GM19467 (cell line): Measurements from ENCODE around the gene CLEC4F.

Experiments
- ATAC-seq: cut with Tn5 transposase; IDR thresholded peaks from one replicate; pipeline ENCODE4 v1.9.1; 2021; ENCODE audit warnings: mild to moderate bottlenecking, moderate library complexity; ENCODE audit not compliant: unreplicated experiment

CLEC4F gene, protein sequence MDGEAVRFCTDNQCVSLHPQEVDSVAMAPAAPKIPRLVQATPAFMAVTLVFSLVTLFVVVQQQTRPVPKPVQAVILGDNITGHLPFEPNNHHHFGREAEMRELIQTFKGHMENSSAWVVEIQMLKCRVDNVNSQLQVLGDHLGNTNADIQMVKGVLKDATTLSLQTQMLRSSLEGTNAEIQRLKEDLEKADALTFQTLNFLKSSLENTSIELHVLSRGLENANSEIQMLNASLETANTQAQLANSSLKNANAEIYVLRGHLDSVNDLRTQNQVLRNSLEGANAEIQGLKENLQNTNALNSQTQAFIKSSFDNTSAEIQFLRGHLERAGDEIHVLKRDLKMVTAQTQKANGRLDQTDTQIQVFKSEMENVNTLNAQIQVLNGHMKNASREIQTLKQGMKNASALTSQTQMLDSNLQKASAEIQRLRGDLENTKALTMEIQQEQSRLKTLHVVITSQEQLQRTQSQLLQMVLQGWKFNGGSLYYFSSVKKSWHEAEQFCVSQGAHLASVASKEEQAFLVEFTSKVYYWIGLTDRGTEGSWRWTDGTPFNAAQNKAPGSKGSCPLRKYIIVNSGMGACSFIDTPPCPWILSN

DNA sequence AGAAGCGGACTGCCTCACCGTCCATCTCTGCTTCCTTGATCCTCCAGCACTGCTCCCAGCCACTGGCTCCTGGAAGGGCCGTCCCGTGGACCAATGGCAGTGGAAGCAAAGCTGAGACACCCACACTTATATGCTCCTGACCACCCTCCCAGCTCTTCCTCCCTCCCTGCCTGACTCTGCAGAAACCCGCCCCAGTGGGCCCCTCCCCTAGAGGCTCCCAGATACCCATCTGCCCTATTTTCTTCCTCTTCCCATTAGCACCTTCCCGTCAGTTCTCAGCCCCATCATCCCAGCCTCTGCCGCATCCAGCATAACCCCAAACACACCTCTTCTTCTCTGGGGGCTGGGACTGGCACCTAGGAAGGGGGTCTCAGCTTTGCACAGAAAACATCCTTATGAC, at the start of gene CLEC4F:
CLEC4F (minus strand) TSS at position 101 of the 400 bp plus-strand sequence; CDS start at position 25, 76 bp downstream.
- ATAC-seq = no peak

DNA sequence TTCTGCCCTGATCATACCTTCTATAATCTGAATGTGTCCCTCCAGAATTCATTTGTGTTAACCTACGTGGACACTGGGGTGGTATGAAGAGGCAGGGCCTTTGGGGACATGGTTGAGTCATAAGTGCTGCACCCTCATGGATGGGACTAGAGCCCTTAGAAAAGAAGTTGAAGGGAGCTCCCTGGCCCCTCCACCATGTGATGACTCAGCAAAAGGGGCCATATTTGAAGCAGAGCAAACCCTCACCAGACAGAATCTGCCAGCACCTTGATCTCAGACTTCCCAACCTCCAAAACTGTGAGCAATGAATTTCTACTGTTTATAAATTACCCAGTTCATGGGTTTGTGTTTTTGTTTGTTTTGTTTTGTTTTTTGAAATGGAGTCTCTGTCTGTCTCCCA, 48.6 kb upstream of the CLEC4F start:
- no peak for ATAC-seq

DNA sequence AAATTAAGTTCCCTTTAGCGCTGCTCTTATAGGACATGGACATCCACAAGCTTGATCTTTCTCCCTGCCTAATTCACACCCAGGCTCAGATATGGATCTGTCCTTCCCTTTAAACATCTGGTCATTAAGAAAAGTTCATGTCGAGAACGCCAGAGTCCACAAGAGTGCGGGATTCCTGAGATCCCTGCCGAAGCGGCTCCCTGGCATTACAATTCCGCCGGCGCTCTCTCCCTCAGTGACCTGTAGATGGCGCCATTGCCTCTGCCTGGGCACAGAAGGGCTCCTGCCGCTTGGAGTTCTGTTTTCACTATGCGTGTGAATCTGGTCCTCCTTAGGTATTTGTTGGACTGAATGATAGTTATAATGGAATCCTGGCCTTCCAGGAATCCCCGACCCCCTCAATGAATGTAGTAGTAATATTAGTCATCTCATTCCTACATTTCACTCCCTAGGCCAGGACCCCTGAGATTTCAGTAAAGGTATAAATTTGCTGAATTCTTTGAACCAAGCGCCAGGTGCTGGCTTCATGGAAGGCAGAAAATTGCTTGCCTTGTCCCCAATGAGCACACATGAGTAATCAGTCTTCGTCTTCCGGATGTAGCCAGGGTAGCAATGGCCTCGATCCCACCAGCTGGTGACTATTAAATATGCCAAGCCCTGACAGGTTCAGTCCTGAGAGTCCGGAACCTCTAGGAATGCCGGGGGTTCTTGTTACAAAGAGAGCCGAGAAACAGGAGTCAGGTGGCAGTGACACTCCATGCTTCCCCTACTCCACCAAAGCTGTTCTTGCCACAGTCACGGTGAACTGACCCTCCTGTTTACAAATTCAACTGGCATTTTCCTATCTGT, 41.6 kb upstream of the CLEC4F start:
- ATAC-seq = peak; percentile 67

DNA sequence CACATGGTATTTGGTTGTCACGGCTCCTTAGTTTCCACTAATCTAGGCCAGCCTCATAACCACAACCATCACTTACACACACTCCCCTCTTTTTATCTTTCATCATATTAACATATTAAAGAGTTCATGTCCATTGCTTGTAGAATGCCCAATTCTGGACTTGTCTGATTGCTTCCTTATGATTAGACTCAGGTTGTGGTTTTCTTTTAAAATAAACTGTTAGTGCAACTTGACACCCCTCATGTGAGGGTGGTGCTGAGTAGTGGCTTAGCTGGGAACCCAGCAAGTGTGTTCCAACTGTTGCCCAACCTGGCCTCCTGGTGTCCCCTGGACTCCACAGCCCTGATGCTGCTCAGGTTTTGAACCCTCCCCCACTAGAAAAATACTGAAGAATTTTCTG, 35.3 kb upstream of the CLEC4F start:
- no peak for ATAC-seq

DNA sequence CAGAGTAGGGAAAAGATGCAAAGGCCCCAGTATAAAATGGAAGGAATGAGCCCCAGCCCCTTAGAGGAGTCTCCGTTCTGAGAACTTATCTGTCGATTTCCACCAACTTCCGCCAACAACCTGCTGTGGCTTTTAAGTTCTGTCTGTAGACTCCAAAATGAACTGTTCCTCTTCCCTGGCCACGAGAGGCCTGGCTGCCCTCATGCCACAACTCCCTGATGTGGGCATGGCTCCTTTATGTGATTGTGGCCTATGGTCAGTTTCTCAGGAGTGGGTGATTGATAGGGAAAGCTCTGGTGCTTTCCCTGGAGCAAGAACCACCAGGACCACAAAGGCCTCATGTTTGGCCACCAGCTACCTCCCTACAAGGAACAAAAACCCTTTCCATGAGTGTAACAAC, 34.0 kb upstream of the CLEC4F start:
- ATAC-seq = no peak

DNA sequence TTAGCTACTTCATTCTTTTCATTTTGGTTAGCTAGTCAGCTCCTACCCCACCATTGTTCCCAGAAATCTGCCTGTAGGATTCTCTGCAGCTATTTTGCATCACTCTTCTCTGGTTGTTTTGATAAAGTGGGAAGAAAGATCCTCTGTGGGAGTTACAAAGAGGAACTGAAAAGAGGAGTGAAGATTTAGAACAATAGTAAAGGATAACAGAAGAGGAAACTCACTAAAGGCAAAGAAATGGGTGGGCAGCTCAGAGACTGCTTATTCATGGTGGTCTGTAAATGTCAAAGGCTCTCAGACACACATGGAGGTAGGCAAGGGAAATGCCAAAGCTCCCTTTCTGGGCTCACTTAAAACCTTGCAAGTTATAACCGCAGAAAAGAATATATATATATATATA, 32.4 kb upstream of the CLEC4F start:
- no peak for ATAC-seq

DNA sequence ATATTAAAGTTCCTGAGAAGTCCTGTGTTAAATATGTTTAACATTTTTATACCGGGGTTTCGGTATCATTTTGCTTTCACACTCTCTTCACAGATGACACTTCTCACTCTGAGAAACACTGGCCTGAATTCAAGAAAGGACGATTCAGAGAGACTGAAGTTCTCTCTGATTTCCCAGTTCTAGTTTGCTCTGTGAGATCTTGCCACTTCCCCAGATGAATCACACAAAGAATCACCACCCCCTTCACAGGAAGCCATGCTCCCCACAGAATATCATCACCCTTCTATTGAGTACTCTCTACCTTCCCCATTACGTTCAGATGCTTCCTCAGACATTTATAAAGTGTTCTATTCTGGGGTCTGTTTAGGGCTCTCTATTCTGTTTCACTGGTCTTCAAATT, 31.3 kb upstream of the CLEC4F start:
- ATAC-seq = no peak

DNA sequence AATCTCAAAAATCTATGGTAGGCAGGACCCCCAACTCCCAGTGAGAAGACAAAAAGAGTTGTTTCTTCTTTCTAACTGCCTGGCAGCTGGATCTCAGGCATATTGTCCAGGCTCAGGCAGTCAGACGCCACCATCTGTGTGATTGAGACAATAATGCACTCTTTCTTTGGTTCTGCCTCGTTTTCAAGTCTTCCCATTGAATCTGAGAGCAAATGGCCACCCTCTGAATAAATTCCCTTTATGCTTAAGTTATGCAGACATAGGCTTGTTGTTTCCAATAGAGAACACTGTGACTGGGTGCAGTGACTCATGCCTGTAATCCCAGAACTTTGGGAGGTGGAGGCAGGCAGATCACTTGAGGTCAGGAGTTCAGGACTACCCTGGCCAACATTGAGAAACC, 30.5 kb upstream of the CLEC4F start:
- no peak for ATAC-seq

DNA sequence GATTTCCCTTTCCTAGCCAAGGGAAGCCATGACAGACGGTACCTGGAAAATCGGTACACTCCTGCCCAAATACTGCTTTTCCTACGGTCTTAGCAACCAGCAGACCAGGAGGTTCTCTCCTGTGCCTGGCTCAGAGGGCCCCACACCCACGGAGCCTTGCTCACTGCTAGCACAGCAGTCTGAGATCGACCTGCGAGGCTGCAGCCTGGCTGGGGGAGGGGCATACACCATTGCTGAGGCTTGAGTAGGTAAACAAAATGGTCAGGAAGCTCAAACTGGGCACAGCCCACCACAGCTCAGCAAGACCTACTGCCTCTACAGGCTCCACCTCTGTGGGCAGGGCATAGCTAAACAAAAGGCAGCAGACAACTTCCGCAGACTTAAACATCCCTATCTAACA, 22.0 kb upstream of the CLEC4F start:
- ATAC-seq = no peak

DNA sequence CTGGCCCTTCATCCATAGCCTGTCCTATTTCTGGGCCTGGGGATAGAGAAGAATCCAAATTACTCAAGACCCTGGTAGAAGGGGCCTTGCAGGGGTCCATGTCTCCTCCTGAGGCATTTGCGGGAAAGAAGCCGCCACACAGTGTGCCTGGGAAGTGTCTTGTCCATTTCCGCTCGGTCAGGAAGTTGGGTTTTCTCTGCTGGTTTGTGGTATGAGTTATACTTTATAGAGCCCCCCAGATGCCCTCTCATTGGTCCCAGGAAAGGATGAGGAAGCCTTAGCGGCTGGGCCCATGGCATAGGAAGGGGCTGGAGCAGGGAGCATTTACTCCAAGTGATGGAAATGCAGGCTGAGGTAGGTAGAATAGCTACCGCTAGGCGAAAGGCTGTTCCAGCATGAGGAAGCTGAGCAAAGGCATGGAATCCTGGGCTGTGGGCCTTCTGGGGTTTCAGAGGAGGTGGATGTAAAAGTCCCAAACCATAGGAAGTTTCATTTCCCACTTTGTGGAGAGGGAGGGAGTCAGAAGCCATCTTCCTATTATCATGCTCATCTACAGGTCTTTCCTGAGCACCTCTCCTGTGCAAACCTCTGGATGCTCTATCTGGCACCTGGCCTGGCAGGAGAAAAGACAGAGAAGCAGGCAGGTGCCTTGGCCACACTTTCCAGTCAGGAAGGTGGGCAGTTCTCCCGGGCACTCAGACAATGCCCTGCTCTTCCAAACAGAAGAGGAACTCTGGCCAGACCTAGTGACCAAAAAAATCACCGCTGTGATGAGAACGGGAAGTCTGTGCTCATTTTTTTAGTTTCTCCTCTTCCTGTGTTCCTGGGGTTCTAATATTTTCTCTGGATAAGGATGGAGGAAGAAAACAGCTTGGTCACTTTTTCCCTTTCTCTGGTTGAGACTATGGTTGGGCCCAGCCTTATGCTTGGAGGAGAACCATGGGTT, 17.9 kb upstream of the CLEC4F start:
- no peak for ATAC-seq

DNA sequence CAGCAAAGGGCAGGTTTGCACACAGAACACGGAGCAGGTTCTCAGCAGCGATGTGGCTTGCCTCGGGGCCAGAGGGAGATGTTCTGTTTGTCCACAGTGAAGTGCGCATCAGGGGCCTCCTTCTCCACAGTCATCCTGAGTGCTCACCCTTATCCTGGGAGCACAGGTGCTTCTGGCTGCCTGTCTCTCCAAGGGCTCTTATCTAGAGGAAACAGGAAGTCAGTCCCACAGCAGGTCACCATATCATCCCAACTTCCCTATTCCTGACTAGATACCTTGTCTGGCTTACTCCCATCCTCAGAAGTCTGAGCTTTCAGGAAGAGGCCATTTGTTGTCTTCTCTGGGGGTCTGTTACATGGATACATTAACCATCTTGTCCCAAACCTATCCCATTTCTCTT, 15.2 kb upstream of the CLEC4F start, which contains the start of gene CD207:
CD207 (minus strand) TSS at position 174 of the 400 bp plus-strand sequence; CDS start at position 134, 40 bp downstream.
- no peak for ATAC-seq

DNA sequence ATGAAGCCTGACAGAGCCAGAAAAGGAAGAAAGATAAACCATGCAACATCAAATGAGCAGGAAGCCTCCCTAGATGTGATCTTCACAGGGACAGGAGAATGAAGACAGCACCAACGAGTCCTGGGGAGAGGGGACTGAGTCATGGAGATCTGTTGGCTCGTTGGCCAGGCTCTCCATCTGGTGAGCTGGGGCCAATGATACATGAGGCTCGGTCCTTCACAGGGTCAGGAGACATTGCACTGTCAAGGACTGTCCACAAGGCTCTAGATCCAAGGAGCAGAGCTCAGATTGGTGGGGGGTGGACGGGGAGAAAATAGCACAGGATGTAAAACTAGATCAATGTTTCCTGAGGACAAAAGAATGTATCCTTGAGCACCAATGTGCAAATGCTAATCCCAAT, 14.5 kb upstream of the CLEC4F start:
- no peak for ATAC-seq

DNA sequence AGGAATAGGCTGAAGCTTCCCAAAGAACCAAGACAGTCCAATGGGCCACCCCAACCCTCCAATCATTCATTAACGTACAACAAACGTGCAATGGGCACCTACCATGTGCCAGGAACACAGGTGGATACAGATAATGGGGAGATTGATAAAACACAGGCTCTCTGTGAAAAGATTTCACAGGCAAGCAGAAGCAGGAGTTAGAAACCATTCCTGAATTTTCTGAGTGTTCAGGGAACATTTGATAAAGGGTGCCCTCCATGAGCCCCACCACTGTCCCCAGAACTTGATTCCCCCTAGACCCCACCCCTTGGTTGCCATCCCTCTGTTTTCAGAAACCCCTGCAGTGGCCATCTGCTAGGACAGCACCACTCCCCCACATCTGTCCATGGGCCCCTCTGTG, 13.7 kb upstream of the CLEC4F start:
- ATAC-seq = no peak

DNA sequence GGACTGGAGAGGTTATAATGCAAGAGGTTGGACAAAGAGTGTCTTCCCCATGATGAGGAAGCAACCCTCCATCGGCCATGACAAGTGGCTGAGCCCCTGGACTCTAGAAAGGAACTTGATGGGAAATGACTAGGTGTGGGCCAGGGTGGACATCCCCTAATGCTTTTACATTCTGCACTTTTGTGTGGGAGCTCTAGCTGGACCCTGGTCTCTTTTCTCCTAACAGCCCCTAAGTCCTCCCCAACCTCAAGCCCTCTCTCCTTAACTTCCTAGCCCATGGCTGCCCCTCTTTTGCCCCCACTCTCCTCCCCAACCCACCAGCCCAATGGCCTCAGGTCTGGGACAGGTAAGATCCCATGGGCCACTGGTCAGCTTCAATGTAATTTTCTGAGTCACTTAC, 12.8 kb upstream of the CLEC4F start:
- no peak for ATAC-seq

DNA sequence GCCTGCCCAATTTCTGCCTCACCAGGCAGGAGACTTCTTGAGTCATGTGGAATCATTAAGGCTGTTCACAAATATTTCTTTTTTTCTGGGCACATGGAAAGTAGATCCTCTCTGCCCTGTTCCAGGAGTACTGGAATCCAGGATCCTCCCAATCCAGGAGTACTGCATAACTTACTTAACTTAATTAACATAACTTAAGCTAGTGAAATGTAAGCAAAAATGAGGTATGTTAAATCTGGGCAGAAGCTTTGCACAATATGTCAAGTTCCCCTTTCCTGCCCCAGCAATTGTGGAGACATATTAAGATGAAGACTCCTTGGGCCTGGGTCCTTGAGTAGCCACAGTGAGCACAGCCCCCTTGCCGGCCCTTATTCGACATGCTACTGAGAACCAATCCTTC, 12.0 kb upstream of the CLEC4F start:
- ATAC-seq = no peak

DNA sequence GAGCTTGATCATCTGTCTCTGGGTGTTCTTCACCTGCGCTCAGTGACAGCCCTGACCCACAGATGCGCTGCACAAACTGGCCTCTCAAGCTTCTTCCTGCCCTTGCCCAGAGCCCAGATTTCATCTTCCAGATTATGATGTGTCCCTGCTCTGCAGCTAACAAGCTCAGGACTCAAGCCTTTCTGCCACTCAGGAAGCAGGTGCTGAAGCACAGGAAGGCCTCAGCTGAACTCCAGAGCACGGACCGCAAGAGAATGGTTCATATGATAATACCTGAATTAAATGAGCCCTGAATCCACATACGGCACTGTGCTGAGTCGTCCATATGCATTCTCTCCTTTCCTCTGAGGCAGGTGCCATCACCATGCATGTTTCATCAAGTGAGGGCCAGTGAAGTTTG, 11.5 kb upstream of the CLEC4F start:
- ATAC-seq = no peak

DNA sequence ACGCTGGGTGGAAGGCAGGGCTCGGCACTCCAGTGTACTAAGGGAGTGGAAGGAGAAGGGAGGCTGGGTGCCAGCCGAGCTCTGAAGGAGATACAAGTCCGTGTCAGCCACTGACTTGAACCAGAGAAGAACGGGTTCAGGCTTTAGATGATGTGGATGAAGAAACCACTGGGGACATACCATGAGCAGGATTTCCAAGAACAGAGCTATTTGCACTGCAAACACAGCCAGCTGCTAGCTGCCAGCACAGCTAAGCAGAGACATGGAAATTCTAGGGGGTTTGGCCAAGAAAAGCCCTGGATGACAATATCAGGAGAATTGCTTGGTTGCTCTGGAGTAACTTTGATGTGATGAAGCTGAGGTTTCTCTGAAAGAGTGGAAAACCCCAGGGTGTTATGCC, 10.0 kb upstream of the CLEC4F start:
- no peak for ATAC-seq

DNA sequence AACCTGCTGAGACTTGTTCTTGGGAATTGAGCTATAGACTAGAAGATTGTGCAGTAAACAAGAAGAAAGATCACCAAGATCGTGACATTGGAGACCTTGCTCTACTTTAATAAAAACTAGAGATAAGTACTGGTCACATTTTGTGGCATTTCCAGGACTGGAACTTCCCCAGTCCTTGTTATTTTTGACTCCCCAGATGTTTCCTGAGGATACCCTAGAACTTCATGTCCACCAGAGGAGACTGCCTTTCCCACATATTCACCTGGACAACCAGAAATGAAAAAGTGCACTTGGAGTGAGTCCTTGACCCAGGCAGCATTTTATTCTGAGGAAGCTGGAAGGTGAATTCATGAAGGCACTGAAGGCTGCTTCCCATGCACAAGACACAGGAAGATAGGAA, 9.5 kb upstream of the CLEC4F start:
- no peak for ATAC-seq

DNA sequence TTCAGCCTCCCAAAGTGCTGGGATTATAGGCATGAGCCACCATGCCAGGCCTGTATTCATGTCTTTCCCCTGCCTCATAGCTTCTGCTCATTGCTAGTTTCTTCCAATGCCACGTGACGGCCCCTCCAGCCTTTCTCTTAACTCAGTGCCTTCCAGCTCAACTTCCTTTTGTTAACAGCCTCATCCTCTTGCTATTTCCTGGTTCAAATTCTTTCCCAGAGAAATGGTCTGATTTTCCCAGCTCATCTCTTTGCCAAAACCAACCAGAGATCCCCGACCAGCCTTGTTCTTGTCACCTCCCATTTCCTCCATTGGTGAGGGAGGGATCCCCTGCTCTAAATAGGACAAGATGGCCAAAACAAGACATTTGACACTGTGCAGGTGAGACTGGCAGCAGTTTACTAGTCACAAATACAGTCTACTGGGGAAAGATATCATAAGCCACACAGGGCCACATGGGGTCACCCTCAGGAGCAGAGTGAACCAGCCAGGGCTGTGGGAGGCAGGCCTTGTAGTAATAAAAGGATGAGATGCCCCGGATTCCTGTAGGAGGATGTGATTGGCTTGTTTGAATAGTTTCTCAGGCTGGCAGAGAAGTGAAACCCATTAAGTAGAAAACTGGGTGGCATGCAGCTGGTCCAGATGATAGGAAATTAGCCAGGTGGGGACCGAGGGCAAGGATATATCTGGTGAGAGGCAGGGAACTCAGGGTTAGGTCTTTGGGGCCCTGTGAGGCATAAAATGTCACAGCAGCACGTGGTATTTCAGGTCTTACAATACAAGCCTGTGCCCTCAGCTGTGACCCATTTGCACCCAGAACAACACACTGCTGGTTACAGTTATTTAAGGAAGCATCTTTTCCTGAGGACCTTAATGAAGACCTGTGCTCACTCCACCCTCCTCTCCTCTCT, 8.8 kb upstream of the CLEC4F start:
- no peak for ATAC-seq

DNA sequence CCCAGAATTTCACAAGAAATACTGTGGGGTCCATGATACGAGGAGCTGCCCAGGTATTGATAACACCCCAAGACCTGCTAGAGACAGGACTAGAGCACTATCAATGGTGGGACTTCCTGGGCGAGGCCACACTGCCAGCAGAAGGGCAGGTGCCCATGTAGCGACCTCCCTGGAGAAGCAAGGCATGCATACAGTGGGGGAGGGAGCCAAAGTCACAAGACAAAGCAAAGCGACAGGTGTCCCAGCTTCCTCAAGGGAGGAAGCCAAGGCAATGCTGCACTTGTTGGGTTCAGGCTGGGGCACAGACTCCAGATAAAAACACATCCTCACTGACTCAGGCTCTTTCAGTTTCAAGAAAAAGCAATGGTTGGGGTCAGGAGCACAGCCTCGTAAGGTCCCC, 7.7 kb upstream of the CLEC4F start:
- ATAC-seq = no peak
